WTC11 (cell line): Measurements from ENCODE around the gene ADGRB3. TPM values are rescaled to one million over a fixed set of nuclear protein-coding genes. Genes with fewer than 3 reads are reported as not detected.

ENCODE experiments used
- ATAC-seq: fragments of 200-7000 bp; cut with Tn5 transposase; 2 replicates; pipeline ENCODE4 v1.10.0; 2021; ENCODE audit warnings: mild to moderate bottlenecking, moderate library complexity
- CTCF ChIA-PET: fragments of 300-600 bp; sonication (Branson Sonifier 250); formaldehyde crosslinking; loops from one replicate; lab custom pipeline; 2021; ENCODE audit warnings: antibody characterized with exemption; lab: Charles Lee
- POLR2A ChIA-PET: fragments of 350-600 bp; sonication (Branson Sonifier 250); formaldehyde crosslinking; loops from one replicate; lab custom pipeline; 2021; ENCODE audit warnings: antibody characterized with exemption; lab: Charles Lee
- DNase-seq: peaks from one replicate; pipeline ENCODE4 v3.0.0; 2021; ENCODE audit warnings: low spot score
- H3K27ac Mint-ChIP-seq: 2 replicates; pipeline ENCODE4 v1.8.0; 2021; ENCODE audit warnings: mixed read lengths
- H3K27me3 Mint-ChIP-seq: 2 replicates; pipeline ENCODE4 v1.8.0; 2021; ENCODE audit warnings: low read depth, mild to moderate bottlenecking, moderate library complexity, mixed read lengths
- H3K36me3 Mint-ChIP-seq: 2 replicates; pipeline ENCODE4 v1.8.0; 2021; ENCODE audit warnings: mixed read lengths
- H3K4me1 Mint-ChIP-seq: 2 replicates; pipeline ENCODE4 v1.8.0; 2022; ENCODE audit warnings: mixed read lengths
- H3K4me3 Mint-ChIP-seq: 2 replicates; pipeline ENCODE4 v1.8.0; 2021; ENCODE audit warnings: mild to moderate bottlenecking, moderate library complexity, mixed read lengths
- H3K9me3 Mint-ChIP-seq: 2 replicates; pipeline ENCODE4 v1.8.0; 2021; ENCODE audit warnings: mixed read lengths
- ATF1 ChIP-seq: sonication (generic); formaldehyde crosslinking; IDR thresholded peaks from 2 replicates; pipeline ENCODE4 v1.8.1; 2023; ENCODE audit warnings: mild to moderate bottlenecking, moderate library complexity, missing genetic modification reagents
- ATF6 ChIP-seq: sonication (generic); formaldehyde crosslinking; IDR thresholded peaks from 2 replicates; pipeline ENCODE4 v1.8.1; 2023; ENCODE audit warnings: mild to moderate bottlenecking, missing genetic modification reagents
- CBFB ChIP-seq: sonication (generic); formaldehyde crosslinking; IDR thresholded peaks from 2 replicates; pipeline ENCODE4 v1.8.1; 2022; ENCODE audit warnings: mild to moderate bottlenecking, low read depth, missing genetic modification reagents
- CDX4 ChIP-seq: fragments of 250-450 bp; sonication (Bioruptor Pico); IDR thresholded peaks from 2 replicates; pipeline ENCODE4 v1.9.0; 2021; ENCODE audit warnings: moderate library complexity, mild to moderate bottlenecking, inconsistent platforms, borderline replicate concordance
- E2F1 ChIP-seq: sonication (generic); formaldehyde crosslinking; IDR thresholded peaks from 2 replicates; pipeline ENCODE4 v1.8.0; 2022; ENCODE audit warnings: mild to moderate bottlenecking, missing genetic modification reagents
- EMX1 ChIP-seq: fragments of 250-450 bp; sonication (Bioruptor Pico); IDR thresholded peaks from 2 replicates; pipeline ENCODE4 v1.8.0; 2021; ENCODE audit warnings: mild to moderate bottlenecking
- FOXP1 ChIP-seq: sonication (generic); formaldehyde crosslinking; IDR thresholded peaks from 2 replicates; pipeline ENCODE4 v1.8.0; 2022; ENCODE audit warnings: missing genetic modification reagents, mild to moderate bottlenecking, moderate library complexity, borderline replicate concordance
- GABPB1 ChIP-seq: sonication (generic); formaldehyde crosslinking; IDR thresholded peaks from 2 replicates; pipeline ENCODE4 v1.8.1; 2023; ENCODE audit warnings: mild to moderate bottlenecking, missing genetic modification reagents
- HMGA2 ChIP-seq: fragments of 250-450 bp; sonication (Bioruptor Pico); IDR thresholded peaks from 2 replicates; pipeline ENCODE4 v1.4.0; 2021; ENCODE audit warnings: mild to moderate bottlenecking, moderate library complexity
- IRF2 ChIP-seq: sonication (generic); formaldehyde crosslinking; IDR thresholded peaks from 2 replicates; pipeline ENCODE4 v1.8.0; 2022; ENCODE audit warnings: low read depth, missing genetic modification reagents, borderline replicate concordance
- KAT7 ChIP-seq: sonication (generic); formaldehyde crosslinking; IDR thresholded peaks from 2 replicates; pipeline ENCODE4 v1.8.1; 2023; ENCODE audit warnings: missing genetic modification reagents, mild to moderate bottlenecking, borderline replicate concordance
- MXD4 ChIP-seq: fragments of 250-450 bp; sonication (Bioruptor Pico); IDR thresholded peaks from 2 replicates; pipeline ENCODE4 v1.8.0; 2021; ENCODE audit warnings: mild to moderate bottlenecking, moderate library complexity, borderline replicate concordance
- NFYB ChIP-seq: sonication (generic); formaldehyde crosslinking; conservative IDR thresholded peaks from 2 replicates; pipeline ENCODE4 v1.8.0; 2022; ENCODE audit warnings: low read depth, missing genetic modification reagents
- OVOL2 ChIP-seq: fragments of 250-450 bp; sonication (Bioruptor Pico); IDR thresholded peaks from 2 replicates; pipeline ENCODE4 v1.9.0; 2021; ENCODE audit warnings: mild to moderate bottlenecking, borderline replicate concordance
- SMAD4 ChIP-seq: sonication (generic); formaldehyde crosslinking; IDR thresholded peaks from 2 replicates; pipeline ENCODE4 v1.8.0; 2022; ENCODE audit warnings: mild to moderate bottlenecking, missing genetic modification reagents
- TEAD4 ChIP-seq: sonication (generic); formaldehyde crosslinking; IDR thresholded peaks from 2 replicates; pipeline ENCODE4 v1.8.0; 2022; ENCODE audit warnings: mild to moderate bottlenecking, missing genetic modification reagents
- USF2 ChIP-seq: sonication (generic); formaldehyde crosslinking; IDR thresholded peaks from 2 replicates; pipeline ENCODE4 v1.8.1; 2023; ENCODE audit warnings: mild to moderate bottlenecking, missing genetic modification reagents, moderate library complexity
- ZNF219 ChIP-seq: sonication (generic); formaldehyde crosslinking; IDR thresholded peaks from 2 replicates; pipeline ENCODE4 v1.8.0; 2023; ENCODE audit warnings: missing genetic modification reagents, mild to moderate bottlenecking, borderline replicate concordance
- ZNF425 ChIP-seq: fragments of 250-450 bp; sonication (Bioruptor Pico); conservative IDR thresholded peaks from 2 replicates; pipeline ENCODE4 v1.9.0; 2021; ENCODE audit warnings: mild to moderate bottlenecking
- total RNA-seq: library from RNA; stranded (reverse); gene quantifications from 3 replicates; pipeline ENCODE4 v1.2.3, GENCODE V29; 2021
- TF ChIP-seq, protein P1 (sequence below): sonication (generic); formaldehyde crosslinking; IDR thresholded peaks from 2 replicates; pipeline ENCODE4 v1.8.1; 2023; ENCODE audit warnings: mild to moderate bottlenecking, missing genetic modification reagents, borderline replicate concordance
- TF ChIP-seq, protein P2 (sequence below): sonication (generic); formaldehyde crosslinking; IDR thresholded peaks from 2 replicates; pipeline ENCODE4 v1.8.1; 2022; ENCODE audit warnings: mild to moderate bottlenecking, moderate library complexity, missing genetic modification reagents
- TF ChIP-seq, protein P3 (sequence below): sonication (generic); formaldehyde crosslinking; IDR thresholded peaks from 2 replicates; pipeline ENCODE4 v1.8.1; 2023; ENCODE audit warnings: mild to moderate bottlenecking, moderate library complexity, missing genetic modification reagents

ADGRB3 gene
- total RNA-seq, 1 experiment from 2014 or later = 1.9 TPM

DNA sequence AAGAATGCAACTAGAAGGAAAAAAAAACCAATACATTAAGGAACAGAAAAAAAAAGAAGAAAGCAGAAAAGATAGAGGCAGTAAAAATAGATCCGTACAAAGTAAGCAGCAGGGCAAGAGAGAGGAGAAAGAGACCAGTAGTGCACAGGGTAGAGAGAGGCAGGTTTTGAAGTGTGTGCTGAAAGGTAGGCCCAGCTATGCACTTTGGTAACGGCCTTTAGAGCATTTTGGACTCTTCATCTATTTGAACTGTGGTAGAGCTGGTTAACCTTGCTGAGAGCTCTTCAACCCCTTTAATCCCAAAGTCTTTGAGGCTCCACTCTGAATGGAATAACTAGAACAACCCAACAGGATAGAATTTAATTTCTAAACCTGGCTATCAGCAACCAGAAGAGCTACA, 45.2 kb downstream of the ADGRB3 start:
- DNase-seq = no peak
- Mint-ChIP-seq H3K27ac (no peak overlapping the region), H3K27me3 (no peaks in the 10 kb centered on the region), H3K4me1 (no peaks in the 10 kb centered on the region), H3K4me3 (no peak overlapping the region), H3K36me3 (no peaks in the 10 kb centered on the region), H3K9me3 (no peaks in the 10 kb centered on the region)
- POLR2A ChIA-PET = no interaction called here
- CTCF ChIA-PET = no interaction called here
- TF ChIP-seq, protein P1, sequence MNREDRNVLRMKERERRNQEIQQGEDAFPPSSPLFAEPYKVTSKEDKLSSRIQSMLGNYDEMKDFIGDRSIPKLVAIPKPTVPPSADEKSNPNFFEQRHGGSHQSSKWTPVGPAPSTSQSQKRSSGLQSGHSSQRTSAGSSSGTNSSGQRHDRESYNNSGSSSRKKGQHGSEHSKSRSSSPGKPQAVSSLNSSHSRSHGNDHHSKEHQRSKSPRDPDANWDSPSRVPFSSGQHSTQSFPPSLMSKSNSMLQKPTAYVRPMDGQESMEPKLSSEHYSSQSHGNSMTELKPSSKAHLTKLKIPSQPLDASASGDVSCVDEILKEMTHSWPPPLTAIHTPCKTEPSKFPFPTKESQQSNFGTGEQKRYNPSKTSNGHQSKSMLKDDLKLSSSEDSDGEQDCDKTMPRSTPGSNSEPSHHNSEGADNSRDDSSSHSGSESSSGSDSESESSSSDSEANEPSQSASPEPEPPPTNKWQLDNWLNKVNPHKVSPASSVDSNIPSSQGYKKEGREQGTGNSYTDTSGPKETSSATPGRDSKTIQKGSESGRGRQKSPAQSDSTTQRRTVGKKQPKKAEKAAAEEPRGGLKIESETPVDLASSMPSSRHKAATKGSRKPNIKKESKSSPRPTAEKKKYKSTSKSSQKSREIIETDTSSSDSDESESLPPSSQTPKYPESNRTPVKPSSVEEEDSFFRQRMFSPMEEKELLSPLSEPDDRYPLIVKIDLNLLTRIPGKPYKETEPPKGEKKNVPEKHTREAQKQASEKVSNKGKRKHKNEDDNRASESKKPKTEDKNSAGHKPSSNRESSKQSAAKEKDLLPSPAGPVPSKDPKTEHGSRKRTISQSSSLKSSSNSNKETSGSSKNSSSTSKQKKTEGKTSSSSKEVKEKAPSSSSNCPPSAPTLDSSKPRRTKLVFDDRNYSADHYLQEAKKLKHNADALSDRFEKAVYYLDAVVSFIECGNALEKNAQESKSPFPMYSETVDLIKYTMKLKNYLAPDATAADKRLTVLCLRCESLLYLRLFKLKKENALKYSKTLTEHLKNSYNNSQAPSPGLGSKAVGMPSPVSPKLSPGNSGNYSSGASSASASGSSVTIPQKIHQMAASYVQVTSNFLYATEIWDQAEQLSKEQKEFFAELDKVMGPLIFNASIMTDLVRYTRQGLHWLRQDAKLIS (CRISPR knock-in tag) = no peak
- TF ChIP-seq TEAD4 (no peak), FOXP1 (CRISPR knock-in tag) (no peak), OVOL2 (CRISPR knock-in tag) (no peak), ATF6 (CRISPR knock-in tag) (no peak), IRF2 (CRISPR knock-in tag) (no peak), E2F1 (CRISPR knock-in tag) (no peak)
- TF ChIP-seq, protein P2, sequence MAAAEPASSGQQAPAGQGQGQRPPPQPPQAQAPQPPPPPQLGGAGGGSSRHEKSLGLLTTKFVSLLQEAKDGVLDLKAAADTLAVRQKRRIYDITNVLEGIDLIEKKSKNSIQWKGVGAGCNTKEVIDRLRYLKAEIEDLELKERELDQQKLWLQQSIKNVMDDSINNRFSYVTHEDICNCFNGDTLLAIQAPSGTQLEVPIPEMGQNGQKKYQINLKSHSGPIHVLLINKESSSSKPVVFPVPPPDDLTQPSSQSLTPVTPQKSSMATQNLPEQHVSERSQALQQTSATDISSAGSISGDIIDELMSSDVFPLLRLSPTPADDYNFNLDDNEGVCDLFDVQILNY = no peak
- no peak for ATAC-seq

DNA sequence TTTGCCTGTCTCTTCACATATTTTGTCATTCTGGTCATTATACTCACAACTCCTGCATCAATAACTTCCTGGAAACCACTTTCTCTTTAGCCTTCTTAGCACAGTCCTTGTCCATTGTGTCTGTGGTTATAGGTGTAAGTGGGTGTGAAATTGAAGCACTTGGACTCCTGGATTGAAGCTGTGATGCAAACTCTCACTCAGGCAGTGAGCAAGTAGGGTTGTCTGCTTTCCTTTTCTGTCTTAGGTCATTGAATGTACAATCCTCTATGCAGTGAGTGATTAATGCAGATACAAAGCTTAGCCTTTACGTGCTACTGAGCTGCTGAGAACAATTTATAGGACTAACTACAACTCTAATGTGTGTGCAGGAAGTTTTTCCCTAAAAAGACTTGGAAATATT, 54.8 kb downstream of the ADGRB3 start:
- Mint-ChIP-seq H3K4me1 (peaks cover 14% of the 10 kb centered on the region), H3K36me3 (no peaks in the 10 kb centered on the region), H3K4me3 (no peak overlapping the region), H3K27me3 (no peaks in the 10 kb centered on the region), H3K9me3 (no peaks in the 10 kb centered on the region), H3K27ac (no peak overlapping the region)
- TF ChIP-seq CDX4 (CRISPR knock-in tag) (no peak), CBFB (CRISPR knock-in tag) (no peak), ZNF425 (CRISPR knock-in tag) (no peak), KAT7 (no peak), GABPB1 (no peak), MXD4 (CRISPR knock-in tag) (no peak), EMX1 (no peak), ZNF219 (no peak), NFYB (CRISPR knock-in tag) (no peak), HMGA2 (CRISPR knock-in tag) (no peak), USF2 (CRISPR knock-in tag) (no peak), SMAD4 (CRISPR knock-in tag) (no peak), ATF1 (CRISPR knock-in tag) (no peak)
- TF ChIP-seq, protein P3, sequence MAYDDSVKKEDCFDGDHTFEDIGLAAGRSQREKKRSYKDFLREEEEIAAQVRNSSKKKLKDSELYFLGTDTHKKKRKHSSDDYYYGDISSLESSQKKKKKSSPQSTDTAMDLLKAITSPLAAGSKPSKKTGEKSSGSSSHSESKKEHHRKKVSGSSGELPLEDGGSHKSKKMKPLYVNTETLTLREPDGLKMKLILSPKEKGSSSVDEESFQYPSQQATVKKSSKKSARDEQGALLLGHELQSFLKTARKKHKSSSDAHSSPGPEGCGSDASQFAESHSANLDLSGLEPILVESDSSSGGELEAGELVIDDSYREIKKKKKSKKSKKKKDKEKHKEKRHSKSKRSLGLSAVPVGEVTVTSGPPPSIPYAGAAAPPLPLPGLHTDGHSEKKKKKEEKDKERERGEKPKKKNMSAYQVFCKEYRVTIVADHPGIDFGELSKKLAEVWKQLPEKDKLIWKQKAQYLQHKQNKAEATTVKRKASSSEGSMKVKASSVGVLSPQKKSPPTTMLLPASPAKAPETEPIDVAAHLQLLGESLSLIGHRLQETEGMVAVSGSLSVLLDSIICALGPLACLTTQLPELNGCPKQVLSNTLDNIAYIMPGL = no peak
- ChIA-PET POLR2A (no interaction called here), CTCF (no interaction called here)
- DNase-seq (no peak), ATAC-seq (no peak)
